SK-N-SH treated with all-trans-retinoic acid at 6 μM for 48 hours (cell line): Measurements from ENCODE around the gene JAK1.

Experiments
- CREB5 ChIP-seq: fragments of 250-450 bp; sonication (Bioruptor Pico); IDR thresholded peaks from 2 replicates; pipeline ENCODE4 v1.5.1; 2020; ENCODE audit warnings: low read depth, mild to moderate bottlenecking, moderate library complexity
- PPARA ChIP-seq: fragments of 250-450 bp; sonication (Bioruptor Pico); IDR thresholded peaks from 2 replicates; pipeline ENCODE4 v1.5.0; 2020; ENCODE audit warnings: mild to moderate bottlenecking, borderline replicate concordance
- TCF4 ChIP-seq: fragments of 250-450 bp; sonication (Bioruptor Pico); IDR thresholded peaks from 2 replicates; pipeline ENCODE4 v1.8.0; 2021; ENCODE audit warnings: mild to moderate bottlenecking, moderate library complexity, borderline replicate concordance
- ZFP3 ChIP-seq: fragments of 250-450 bp; sonication (Bioruptor Pico); IDR thresholded peaks from 2 replicates; pipeline ENCODE4 v1.5.0; 2020; ENCODE audit warnings: mild to moderate bottlenecking, moderate library complexity
- ZNF70 ChIP-seq: fragments of 450-650 bp; formaldehyde crosslinking; IDR thresholded peaks from 2 replicates; pipeline ENCODE4 v1.5.0; 2020; ENCODE audit warnings: mild to moderate bottlenecking, moderate library complexity
- TF ChIP-seq, protein P1 (sequence below): fragments of 250-450 bp; sonication (Bioruptor Pico); IDR thresholded peaks from 2 replicates; pipeline ENCODE4 v1.8.0; 2021; ENCODE audit warnings: low read depth, mild to moderate bottlenecking, moderate library complexity, borderline replicate concordance

- TF ChIP-seq CREB5: no peak
- TF ChIP-seq, protein P1, sequence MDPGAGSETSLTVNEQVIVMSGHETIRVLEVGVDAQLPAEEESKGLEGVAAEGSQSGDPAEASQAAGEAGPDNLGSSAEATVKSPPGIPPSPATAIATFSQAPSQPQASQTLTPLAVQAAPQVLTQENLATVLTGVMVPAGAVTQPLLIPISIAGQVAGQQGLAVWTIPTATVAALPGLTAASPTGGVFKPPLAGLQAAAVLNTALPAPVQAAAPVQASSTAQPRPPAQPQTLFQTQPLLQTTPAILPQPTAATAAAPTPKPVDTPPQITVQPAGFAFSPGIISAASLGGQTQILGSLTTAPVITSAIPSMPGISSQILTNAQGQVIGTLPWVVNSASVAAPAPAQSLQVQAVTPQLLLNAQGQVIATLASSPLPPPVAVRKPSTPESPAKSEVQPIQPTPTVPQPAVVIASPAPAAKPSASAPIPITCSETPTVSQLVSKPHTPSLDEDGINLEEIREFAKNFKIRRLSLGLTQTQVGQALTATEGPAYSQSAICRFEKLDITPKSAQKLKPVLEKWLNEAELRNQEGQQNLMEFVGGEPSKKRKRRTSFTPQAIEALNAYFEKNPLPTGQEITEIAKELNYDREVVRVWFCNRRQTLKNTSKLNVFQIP (CRISPR knock-in tag): no peak
- TF ChIP-seq ZFP3 (CRISPR knock-in tag): no peak
- no peak for TF ChIP-seq PPARA (CRISPR knock-in tag)
- no peak for TF ChIP-seq TCF4 (CRISPR knock-in tag)
- no peak for TF ChIP-seq ZNF70 (CRISPR knock-in tag)
These were observed 157.0 kb downstream of the JAK1 start for GRCh38 chr1:64809309-64809708.
